SK-N-SH (cell line): ENCODE results near the gene CYP27C1.

ENCODE experiments used
- CTCF ChIP-seq: fragments of 200-600 bp; sonication (generic); IDR thresholded peaks from 2 replicates; pipeline ENCODE4 v1.6.1; 2017; ENCODE audit warnings: antibody characterized with exemption, mild to moderate bottlenecking, moderate library complexity
- GABPA ChIP-seq: IDR thresholded peaks from 2 replicates; pipeline ENCODE4 v1.4.0; 2012; ENCODE audit warnings: low read depth, mild to moderate bottlenecking
- PBX3 ChIP-seq: IDR thresholded peaks from 2 replicates; pipeline ENCODE4; 2012
- POLR2AphosphoS5 ChIP-seq: IDR thresholded peaks from 2 replicates; pipeline ENCODE4 v1.6.1; 2012; ENCODE audit warnings: low read depth, low read length
- RAD21 ChIP-seq: IDR thresholded peaks from 2 replicates; pipeline ENCODE4 v1.6.1; 2012; ENCODE audit warnings: mild to moderate bottlenecking, low read length
- REST ChIP-seq: IDR thresholded peaks from 2 replicates; pipeline ENCODE4 v1.6.1; 2012; ENCODE audit warnings: mild to moderate bottlenecking, low read depth, low read length, moderate library complexity
- SIN3A ChIP-seq: IDR thresholded peaks from 2 replicates; pipeline ENCODE4 v1.6.1; 2012; ENCODE audit warnings: low read depth, mild to moderate bottlenecking, low read length, moderate library complexity, borderline replicate concordance

- no peak for TF ChIP-seq GABPA
- peak; percentile 16 for TF ChIP-seq CTCF
- no peak for TF ChIP-seq REST
- no peak for TF ChIP-seq SIN3A
- peak; percentile 34 for TF ChIP-seq RAD21
- TF ChIP-seq PBX3: no peak
- TF ChIP-seq POLR2AphosphoS5: no peak
Observed at GRCh38 chr2:127143841-127144782, 76.0 kb downstream of the CYP27C1 start.
